NB4 (cell line): ENCODE measurements around the gene BMPR1B.
"Not testable (repeated sequence)": the region's sequence is repeated elsewhere in the genome, so short reads cannot be mapped to it uniquely, and the experiment has no call there.

Source experiments
- DNase-seq: peaks from one replicate; pipeline ENCODE4 v3.0.0; 2010; ENCODE audit warnings: low read depth
- H3K4me3 ChIP-seq: one replicate; pipeline ENCODE4 v1.5.1; 2011; ENCODE audit warnings: mild to moderate bottlenecking, low read depth, low read length, moderate library complexity
- CTCF ChIP-seq: IDR thresholded peaks from one replicate; pipeline ENCODE4 v1.5.1; 2012; ENCODE audit warnings: low read depth, low read length
- MYC ChIP-seq: IDR thresholded peaks from 2 replicates; pipeline ENCODE4 v1.6.1; 2011; ENCODE audit warnings: low read depth, low read length
- POLR2A ChIP-seq: IDR thresholded peaks from 2 replicates; pipeline ENCODE4 v1.6.1; 2011; ENCODE audit warnings: mild to moderate bottlenecking; ENCODE audit not compliant: insufficient read length; ENCODE audit errors: extremely low read depth
- TF ChIP-seq, protein P1 (sequence below): IDR thresholded peaks from 2 replicates; pipeline ENCODE4 v1.6.1; 2011; ENCODE audit warnings: low read depth, low read length

BMPR1B gene

GRCh38 chr4:95170176-95170575 lies 412.4 kb downstream of the BMPR1B start:
- no peak for DNase-seq
- TF ChIP-seq, protein P1, sequence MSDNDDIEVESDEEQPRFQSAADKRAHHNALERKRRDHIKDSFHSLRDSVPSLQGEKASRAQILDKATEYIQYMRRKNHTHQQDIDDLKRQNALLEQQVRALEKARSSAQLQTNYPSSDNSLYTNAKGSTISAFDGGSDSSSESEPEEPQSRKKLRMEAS, result no peak
- no peak for TF ChIP-seq MYC
- TF ChIP-seq CTCF, result no peak
- TF ChIP-seq POLR2A, result no peak
- H3K4me3 ChIP-seq, result no peak overlapping the region

GRCh38 chr4:95171377-95171776 lies 413.6 kb downstream of the BMPR1B start:
- not testable (repeated sequence) for DNase-seq, H3K4me3 ChIP-seq

GRCh38 chr4:95178938-95179337 lies 421.2 kb downstream of the BMPR1B start:
- TF ChIP-seq POLR2A, result no peak
- H3K4me3 ChIP-seq, result no peak overlapping the region
- DNase-seq, result no peak

GRCh38 chr4:95180531-95181242 lies 422.9 kb downstream of the BMPR1B start:
- TF ChIP-seq MYC (no peak), POLR2A (no peak), CTCF (no peak)
- TF ChIP-seq, protein P1, result no peak
- no peak overlapping the region for H3K4me3 ChIP-seq
- DNase-seq, result no peak

DNA sequence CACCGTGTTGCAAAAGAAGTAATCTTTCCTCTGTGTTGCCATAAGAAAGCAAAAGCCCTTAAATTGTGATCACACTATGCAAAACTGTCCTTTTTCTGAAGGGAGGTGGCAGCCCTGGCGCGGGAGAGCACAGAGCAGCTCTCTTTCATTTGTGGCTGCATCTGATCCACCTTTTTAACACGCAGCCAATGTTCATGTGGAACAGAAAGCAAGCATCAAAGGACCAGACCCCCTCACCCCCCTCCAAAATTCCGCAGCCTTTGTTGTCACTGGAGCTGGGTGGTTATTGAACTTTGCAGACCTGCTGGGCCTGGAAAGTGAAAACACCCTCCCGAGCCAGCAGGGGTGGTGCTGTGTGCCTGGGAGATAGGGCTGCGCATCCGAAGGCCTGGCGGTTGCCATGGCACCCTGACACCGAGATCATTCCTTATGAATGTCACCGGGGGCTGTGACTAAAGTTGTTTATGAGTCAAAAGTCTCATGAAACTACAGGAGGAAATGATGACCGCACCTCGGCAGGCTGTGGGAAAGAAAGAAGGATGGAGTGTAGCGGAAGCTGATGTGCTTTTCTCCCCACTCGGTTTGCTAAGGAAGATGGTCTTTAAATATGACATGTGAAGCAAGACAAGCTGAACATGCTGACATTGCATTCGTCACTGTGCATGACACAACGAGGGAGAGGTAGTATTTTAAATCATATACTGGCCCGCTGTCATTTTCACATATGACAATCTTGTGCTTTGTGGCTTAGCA lies 423.7 kb downstream of the BMPR1B start:
- no peak overlapping the region for H3K4me3 ChIP-seq
- TF ChIP-seq, protein P1, result no peak
- TF ChIP-seq MYC, result no peak
- no peak for TF ChIP-seq POLR2A
- no peak for TF ChIP-seq CTCF
- no peak for DNase-seq

DNA sequence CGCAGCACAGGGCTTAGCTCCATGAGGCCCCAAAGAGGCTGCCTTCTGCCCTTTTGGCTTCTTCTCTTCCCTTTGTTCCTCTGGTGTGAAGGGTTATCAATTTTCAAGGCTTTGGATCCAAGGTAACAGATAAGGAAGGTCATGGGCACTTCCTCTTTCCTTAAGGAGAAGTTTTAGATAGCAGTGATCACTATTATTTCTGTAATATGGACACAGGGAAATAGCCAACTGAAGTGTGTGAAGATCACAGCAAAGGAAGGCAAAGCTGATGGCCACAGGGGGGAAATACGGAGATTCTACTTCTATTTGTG lies 424.2 kb downstream of the BMPR1B start:
- no peak overlapping the region for H3K4me3 ChIP-seq
- DNase-seq, result no peak
- TF ChIP-seq POLR2A (no peak), MYC (no peak), CTCF (no peak)
- TF ChIP-seq, protein P1, result no peak
